ENCODE measurements around the gene ALDOA.

DNA sequence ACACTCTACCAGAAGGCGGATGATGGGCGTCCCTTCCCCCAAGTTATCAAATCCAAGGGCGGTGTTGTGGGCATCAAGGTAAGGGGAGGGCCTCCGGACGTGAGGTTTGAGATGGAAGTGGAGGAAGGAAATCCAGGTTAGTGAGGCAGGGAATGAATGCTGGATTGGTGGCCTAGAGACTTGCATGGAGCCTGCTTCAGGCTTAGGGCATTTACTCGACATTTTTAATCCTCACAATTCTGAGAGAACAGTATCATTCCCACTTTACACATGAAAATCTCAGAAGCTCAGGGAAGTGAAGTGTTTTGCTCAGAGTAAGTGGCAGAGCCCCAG is 2.0 kb downstream of the ALDOA start:
- no peak for TF ChIP-seq POLR2A (IDR thresholded peaks at IDR 0.05)
- TF ChIP-seq, protein P1, sequence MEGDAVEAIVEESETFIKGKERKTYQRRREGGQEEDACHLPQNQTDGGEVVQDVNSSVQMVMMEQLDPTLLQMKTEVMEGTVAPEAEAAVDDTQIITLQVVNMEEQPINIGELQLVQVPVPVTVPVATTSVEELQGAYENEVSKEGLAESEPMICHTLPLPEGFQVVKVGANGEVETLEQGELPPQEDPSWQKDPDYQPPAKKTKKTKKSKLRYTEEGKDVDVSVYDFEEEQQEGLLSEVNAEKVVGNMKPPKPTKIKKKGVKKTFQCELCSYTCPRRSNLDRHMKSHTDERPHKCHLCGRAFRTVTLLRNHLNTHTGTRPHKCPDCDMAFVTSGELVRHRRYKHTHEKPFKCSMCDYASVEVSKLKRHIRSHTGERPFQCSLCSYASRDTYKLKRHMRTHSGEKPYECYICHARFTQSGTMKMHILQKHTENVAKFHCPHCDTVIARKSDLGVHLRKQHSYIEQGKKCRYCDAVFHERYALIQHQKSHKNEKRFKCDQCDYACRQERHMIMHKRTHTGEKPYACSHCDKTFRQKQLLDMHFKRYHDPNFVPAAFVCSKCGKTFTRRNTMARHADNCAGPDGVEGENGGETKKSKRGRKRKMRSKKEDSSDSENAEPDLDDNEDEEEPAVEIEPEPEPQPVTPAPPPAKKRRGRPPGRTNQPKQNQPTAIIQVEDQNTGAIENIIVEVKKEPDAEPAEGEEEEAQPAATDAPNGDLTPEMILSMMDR (IDR thresholded peaks at IDR 0.05) = no peak
- no peak for TF ChIP-seq POLR2AphosphoS5 (IDR thresholded peaks at IDR 0.05)
